ENCODE measurements around the gene SLC22A14.

SLC22A14 gene

GRCh38 chr3:38332201-38332600, 50.1 kb downstream of the SLC22A14 start:
- TF ChIP-seq, protein P1, sequence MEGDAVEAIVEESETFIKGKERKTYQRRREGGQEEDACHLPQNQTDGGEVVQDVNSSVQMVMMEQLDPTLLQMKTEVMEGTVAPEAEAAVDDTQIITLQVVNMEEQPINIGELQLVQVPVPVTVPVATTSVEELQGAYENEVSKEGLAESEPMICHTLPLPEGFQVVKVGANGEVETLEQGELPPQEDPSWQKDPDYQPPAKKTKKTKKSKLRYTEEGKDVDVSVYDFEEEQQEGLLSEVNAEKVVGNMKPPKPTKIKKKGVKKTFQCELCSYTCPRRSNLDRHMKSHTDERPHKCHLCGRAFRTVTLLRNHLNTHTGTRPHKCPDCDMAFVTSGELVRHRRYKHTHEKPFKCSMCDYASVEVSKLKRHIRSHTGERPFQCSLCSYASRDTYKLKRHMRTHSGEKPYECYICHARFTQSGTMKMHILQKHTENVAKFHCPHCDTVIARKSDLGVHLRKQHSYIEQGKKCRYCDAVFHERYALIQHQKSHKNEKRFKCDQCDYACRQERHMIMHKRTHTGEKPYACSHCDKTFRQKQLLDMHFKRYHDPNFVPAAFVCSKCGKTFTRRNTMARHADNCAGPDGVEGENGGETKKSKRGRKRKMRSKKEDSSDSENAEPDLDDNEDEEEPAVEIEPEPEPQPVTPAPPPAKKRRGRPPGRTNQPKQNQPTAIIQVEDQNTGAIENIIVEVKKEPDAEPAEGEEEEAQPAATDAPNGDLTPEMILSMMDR (IDR thresholded peaks at IDR 0.05; ENCODE audit: borderline replicate concordance, insufficient read depth, low read depth, low read length) = no peak
- no peak overlapping the region for H3K4me3 ChIP-seq (ENCODE audit: low read depth, low read length)

- TF ChIP-seq, protein P1 (IDR thresholded peaks at IDR 0.05; ENCODE audit: borderline replicate concordance, insufficient read depth, low read depth, low read length) = no peak
Measured at GRCh38 chr3:38334142-38335055, 52.3 kb downstream of the SLC22A14 start.

GRCh38 chr3:38335263-38335662, 53.2 kb downstream of the SLC22A14 start:
- no peak overlapping the region for H3K4me3 ChIP-seq (ENCODE audit: low read depth, low read length)
- TF ChIP-seq, protein P1 (IDR thresholded peaks at IDR 0.05; ENCODE audit: borderline replicate concordance, insufficient read depth, low read depth, low read length) = no peak

More at GRCh38 chr3:38334142-38335055, 52.3 kb downstream of the SLC22A14 start:
- H3K4me3 ChIP-seq (ENCODE audit: low read depth, low read length) = no peak overlapping the region

- no peak overlapping the region for H3K4me3 ChIP-seq (ENCODE audit: low read depth, low read length)
- TF ChIP-seq, protein P1 (IDR thresholded peaks at IDR 0.05; ENCODE audit: borderline replicate concordance, insufficient read depth, low read depth, low read length) = no peak
Measured at GRCh38 chr3:38337703-38338102, 55.6 kb downstream of the SLC22A14 start.

GRCh38 chr3:38343797-38344594, 61.9 kb downstream of the SLC22A14 start:
- no peak overlapping the region for H3K4me3 ChIP-seq (ENCODE audit: low read depth, low read length)
- TF ChIP-seq, protein P1 (IDR thresholded peaks at IDR 0.05; ENCODE audit: borderline replicate concordance, insufficient read depth, low read depth, low read length) = no peak

DNA sequence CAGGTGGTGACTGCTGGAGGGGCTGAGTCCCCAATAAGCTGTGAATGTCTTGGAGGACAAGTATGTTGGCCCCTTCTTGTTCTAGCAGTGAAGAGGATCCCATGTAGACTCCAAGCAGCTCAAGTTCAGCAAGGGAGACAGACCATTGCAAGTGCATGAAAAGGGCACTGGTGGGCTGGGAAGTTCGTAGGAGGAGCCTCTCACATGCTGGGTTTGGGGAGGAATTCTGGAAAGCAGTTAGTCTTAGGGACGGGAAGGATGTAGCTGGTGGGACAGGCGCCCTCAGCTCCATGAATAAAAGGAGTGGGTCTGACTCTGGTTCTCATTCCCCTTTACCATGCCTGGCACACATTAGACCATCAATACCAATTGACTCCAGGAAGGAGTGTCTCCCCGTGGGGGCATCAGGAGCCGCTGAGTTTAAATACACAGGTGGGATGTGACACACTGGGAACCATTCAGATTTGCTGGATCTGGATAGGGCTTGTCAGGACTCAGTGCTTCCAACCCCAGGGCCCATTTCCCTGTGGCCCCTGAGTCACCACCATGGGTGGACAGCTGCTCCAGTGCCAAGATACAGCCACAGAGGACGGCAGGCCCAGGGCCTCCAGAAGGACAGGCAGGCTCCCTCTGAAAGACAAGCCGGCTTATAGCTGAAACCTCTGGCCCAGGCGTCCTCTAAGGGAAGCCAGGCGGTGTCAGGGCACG, 63.9 kb downstream of the SLC22A14 start:
- TF ChIP-seq, protein P1 (IDR thresholded peaks at IDR 0.05; ENCODE audit: borderline replicate concordance, insufficient read depth, low read depth, low read length) = no peak
- H3K4me3 ChIP-seq (ENCODE audit: low read depth, low read length) = peak overlapping the region; percentile 76
